ENCODE measurements around the gene PMM1. TPM values are rescaled to one million over a fixed set of nuclear protein-coding genes. Genes with fewer than 3 reads are reported as not detected.

The PMM1 gene
- total RNA-seq, 1 experiment from 2014 or later = 19.8 TPM

GRCh38 chr22:41571786-41572185, 17.9 kb downstream of the PMM1 start:
- no peak overlapping the region for H3K9ac ChIP-seq (ENCODE audit: extremely low read depth, insufficient read length, low read length)
- TF ChIP-seq CTCF (conservative IDR thresholded peaks at IDR 0.05) = no peak

More at GRCh38 chr22:41571786-41572185, 17.9 kb downstream of the PMM1 start:
- no peak overlapping the region for H4K8ac ChIP-seq (replicated peaks; ENCODE audit: insufficient read length, low read depth, low read length)
- no peak overlapping the region for H3K23ac ChIP-seq (ENCODE audit: insufficient read length, low read depth, low read length)
- peaks cover 0 to 3% (median 3%) of the 10 kb centered on the region in 3 experiments; a peak in 3 of 7 replicates for H3K36me3 Mint-ChIP-seq (ENCODE audit: insufficient read depth in 1 of 3, low read depth in 3 of 3)
- no peaks in the 10 kb centered on the region for H3K9me3 ChIP-seq (ENCODE audit: control insufficient read depth, low read depth, low read length)
- H3K14ac ChIP-seq (ENCODE audit: insufficient read depth, low read length) = no peak overlapping the region
- no peaks in the 10 kb centered on the region for H3K27me3 ChIP-seq (ENCODE audit: insufficient read depth, low read length)
- no peak for DNase-seq
- no peak overlapping the region for H2BK15ac ChIP-seq (ENCODE audit: low read depth, low read length)
- H3K4me1 ChIP-seq (ENCODE audit: insufficient read depth, low read length) = 0 out of 2 replicates have a peak, but pooled peaks cover 2% of the 10 kb centered on the region
- no peak overlapping the region for H3K56ac ChIP-seq (ENCODE audit: insufficient read length, low read depth, low read length)
- H3K4me3 Mint-ChIP-seq = no peak overlapping the region
- H3K79me2 ChIP-seq (ENCODE audit: insufficient read depth, low read length) = no peaks in the 10 kb centered on the region
- H3K4ac ChIP-seq (ENCODE audit: low read depth, low read length) = no peak overlapping the region
- no peak overlapping the region; a peak in 1 of 7 replicates for H3K27ac Mint-ChIP-seq
- no peak overlapping the region for H2BK12ac ChIP-seq (ENCODE audit: insufficient read length, low read depth, low read length)
- H2AK5ac ChIP-seq (ENCODE audit: insufficient read length, low read length) = no peak overlapping the region
- H3K4me2 ChIP-seq (ENCODE audit: insufficient read depth, insufficient read length, low read length) = no peak overlapping the region
- H2AFZ ChIP-seq (ENCODE audit: low read length) = no peak overlapping the region
- H2BK20ac ChIP-seq (ENCODE audit: low read depth, low read length, poor library complexity, severe bottlenecking) = no peak overlapping the region
- no peak overlapping the region for H3K27ac ChIP-seq (ENCODE audit: insufficient read length, low read depth, low read length)
- H3K23me2 ChIP-seq (ENCODE audit: insufficient read length, low read depth, low read length, poor library complexity, severe bottlenecking) = no peaks in the 10 kb centered on the region
- no peak overlapping the region for H3T11ph ChIP-seq (ENCODE audit: low read length)
- H3K4me1 Mint-ChIP-seq = no peaks in the 10 kb centered on the region; a peak in 1 of 4 replicates
- H2BK5ac ChIP-seq (ENCODE audit: insufficient read length, low read length) = no peak overlapping the region
- WGBS (ENCODE audit: extremely low coverage, insufficient read length, low lambda C conversion rate) = no CpG with 5 or more reads among the region's 14 CpGs
- no peak overlapping the region for H4K5ac ChIP-seq (ENCODE audit: insufficient read length, low read depth, low read length)
- no peak overlapping the region for H4K91ac ChIP-seq (ENCODE audit: insufficient read length, low read depth, low read length)
- peaks cover 2% of the 10 kb centered on the region; the same call in 1 of the 2 replicates for H3K27me3 Mint-ChIP-seq (ENCODE audit: low read depth)
- no peaks in the 10 kb centered on the region for H4K20me1 ChIP-seq (ENCODE audit: control insufficient read depth, insufficient read depth, insufficient read length)
- H2BK120ac ChIP-seq (ENCODE audit: low read depth, low read length, poor library complexity, severe bottlenecking) = no peak overlapping the region
- H3K9me3 Mint-ChIP-seq = no peaks in the 10 kb centered on the region
- no peaks in the 10 kb centered on the region for H3K79me1 ChIP-seq (ENCODE audit: insufficient read depth, low read depth, low read length, poor library complexity, severe bottlenecking)
- no peak overlapping the region for H3K18ac ChIP-seq (ENCODE audit: insufficient read length, low read depth, low read length)
